ENCODE data around the gene ATP4A.

DNA sequence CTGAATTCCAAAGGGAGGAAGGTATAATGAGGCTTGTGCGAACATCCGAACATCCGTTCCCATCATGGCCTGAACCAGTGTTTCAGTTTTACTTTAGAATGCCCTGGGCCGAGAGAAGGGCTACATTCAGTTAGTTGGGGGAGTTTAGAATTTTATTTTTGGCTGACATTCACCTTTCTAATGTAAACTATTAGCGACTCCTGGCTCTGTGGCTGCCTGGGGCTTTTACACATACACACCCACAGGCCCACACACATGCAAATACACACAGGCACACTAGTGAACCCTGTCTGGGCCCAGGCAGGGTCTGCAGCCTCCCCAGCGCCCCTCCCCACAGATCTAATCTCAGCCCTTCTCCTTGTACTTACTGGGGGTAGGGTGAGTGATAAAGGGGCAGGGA, 24.1 kb downstream of the ATP4A start:
- TF ChIP-seq CTCF (IDR thresholded peaks at IDR 0.05) (no peak), EZH2 (IDR thresholded peaks at IDR 0.05; ENCODE audit: borderline replicate concordance, insufficient read depth, low read depth, low read length, poor library complexity, severe bottlenecking) (no peak)

Measured in B cell (primary cell).